Upper lobe of left lung (tissue), 6 donors: ENCODE measurements around the gene CNGB1. TPM values are rescaled to one million over a fixed set of nuclear protein-coding genes. Genes with fewer than 3 reads are reported as not detected.
A peak's percentile ranks its signal among the peaks of the same experiment; 100 is the strongest.

ENCODE experiments used
- ATAC-seq, 2 donors: fragments of 200-7000 bp; cut with Tn5 transposase; one replicate each; pipeline ENCODE4 v1.9.1; 2022; ENCODE audit warnings: mild to moderate bottlenecking in 2 of 2, moderate library complexity in 2 of 2; ENCODE audit not compliant: low FRiP score in 2 of 2
- DNase-seq, 2 donors: peaks; one replicate each; pipeline ENCODE4 v3.0.0-alpha.2; 2019 to 2020
- H3K27ac ChIP-seq, 4 donors: fragments of 200-600 bp; sonication (generic); one replicate each; pipeline ENCODE4 v1.5.1; 2016 to 2019
- H3K27me3 ChIP-seq, 4 donors: fragments of 200-600 bp; sonication (generic); one replicate each; pipeline ENCODE4 v1.5.1; 2017 to 2019
- H3K36me3 ChIP-seq, 4 donors: fragments of 200-600 bp; sonication (generic); one replicate each; pipeline ENCODE4 v1.5.1; 2016 to 2019
- H3K4me1 ChIP-seq, 4 donors: fragments of 200-600 bp; sonication (generic); one replicate each; pipeline ENCODE4 v1.5.1; 2018 to 2019
- H3K4me3 ChIP-seq, 4 donors: fragments of 200-600 bp; sonication (generic); one replicate each; pipeline ENCODE4 v1.5.1; 2017 to 2019; ENCODE audit warnings: mild to moderate bottlenecking in 2 of 4, moderate library complexity in 1 of 4
- H3K9me3 ChIP-seq, 4 donors: fragments of 200-600 bp; sonication (generic); one replicate each; pipeline ENCODE4 v1.5.1; 2018 to 2019
- EP300 ChIP-seq, 4 donors: sonication (generic); formaldehyde crosslinking; IDR thresholded peaks; one replicate each; pipeline ENCODE4 v1.5.1; 2017; ENCODE audit warnings: antibody characterized with exemption in 4 of 4, control low read depth in 2 of 4
- POLR2A ChIP-seq, 4 donors: fragments of 450-650 bp; IDR thresholded peaks; one replicate each; pipeline ENCODE4 v1.5.1; 2016 to 2017; ENCODE audit warnings: antibody characterized with exemption in 4 of 4, mild to moderate bottlenecking in 2 of 4
- POLR2AphosphoS5 ChIP-seq, 2 donors: sonication (generic); formaldehyde crosslinking; IDR thresholded peaks; one replicate each; pipeline ENCODE4 v1.5.1; 2017; ENCODE audit warnings: antibody characterized with exemption in 2 of 2
- WGBS, 2 donors: methylation state at CpG; one replicate each; pipeline ENCODE4 v1.1.5; 2017 to 2018; 5-methylcytosine and 5-hydroxymethylcytosine counted together
- total RNA-seq, 6 donors: library from RNA; depleted of rRNA in 4 of 6; stranded (reverse); fragments of >200 nt in 4 of 6; gene quantifications; one replicate each; pipeline versions ENCODE4 v1.1.0 to v1.2.1, GENCODE V29; 2016 to 2021
- TF ChIP-seq, protein P1 (sequence below), 6 experiments: fragments of 450-650 bp in 4 of 6; fragments of 200-600 bp in 2 of 6; sonication (generic) in 2 of 6; IDR thresholded peaks; one replicate each; pipeline ENCODE4 v1.5.1; 2016 to 2019; ENCODE audit warnings: antibody characterized with exemption in 6 of 6
- donor health status: DM: no; HTN: no; CAD: no; lungs with moderate emphysema.
- donor health status: DM: no; HTN: yes; CAD: no; lungs with severe emphysema.

The CNGB1 gene
- total RNA-seq, 6 donors from 2014 or later, result 0.06 to 0.39 TPM; not detected in 4

DNA sequence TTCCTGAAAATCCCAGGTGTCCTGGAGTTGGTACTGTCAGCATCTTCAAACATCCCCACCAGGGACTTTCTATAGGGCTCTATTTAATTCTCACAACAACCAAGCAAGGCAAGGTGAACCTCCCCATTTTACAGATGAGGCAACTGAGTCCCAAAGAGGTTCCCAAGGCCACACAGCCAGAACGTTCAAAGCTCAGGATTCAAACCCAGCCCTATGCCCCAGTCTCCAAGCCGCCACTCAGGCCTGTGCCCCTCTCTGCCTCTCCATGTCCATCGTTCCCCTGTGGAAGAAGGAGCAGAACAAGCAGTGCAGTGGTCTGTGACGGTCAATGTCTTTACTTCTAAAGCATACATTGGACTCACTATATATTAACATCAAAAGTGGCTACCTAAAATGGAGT is 23.4 kb upstream of the CNGB1 start:
- Histone ChIP-seq H3K4me1 (peaks cover 42 to 61% (median 50%) of the 10 kb centered on the region in 4 donors), H3K27me3 (no peaks in the 10 kb centered on the region), H3K9me3 (no peaks in the 10 kb centered on the region), H3K36me3 (peaks cover 13 to 41% (median 27%) of the 10 kb centered on the region in 4 donors), H3K27ac (peak overlapping the region in 3 of 4 donors; percentile 45 to 79 (median 77)), H3K4me3 (no peak overlapping the region)
- WGBS, 2 donors, result 91 to 92% methylated on average over 4 of the region's 4 CpGs
- ATAC-seq (no peak), DNase-seq (no peak)
- TF ChIP-seq POLR2A (IDR thresholded peaks at IDR 0.05), result no peak
- TF ChIP-seq, protein P1, sequence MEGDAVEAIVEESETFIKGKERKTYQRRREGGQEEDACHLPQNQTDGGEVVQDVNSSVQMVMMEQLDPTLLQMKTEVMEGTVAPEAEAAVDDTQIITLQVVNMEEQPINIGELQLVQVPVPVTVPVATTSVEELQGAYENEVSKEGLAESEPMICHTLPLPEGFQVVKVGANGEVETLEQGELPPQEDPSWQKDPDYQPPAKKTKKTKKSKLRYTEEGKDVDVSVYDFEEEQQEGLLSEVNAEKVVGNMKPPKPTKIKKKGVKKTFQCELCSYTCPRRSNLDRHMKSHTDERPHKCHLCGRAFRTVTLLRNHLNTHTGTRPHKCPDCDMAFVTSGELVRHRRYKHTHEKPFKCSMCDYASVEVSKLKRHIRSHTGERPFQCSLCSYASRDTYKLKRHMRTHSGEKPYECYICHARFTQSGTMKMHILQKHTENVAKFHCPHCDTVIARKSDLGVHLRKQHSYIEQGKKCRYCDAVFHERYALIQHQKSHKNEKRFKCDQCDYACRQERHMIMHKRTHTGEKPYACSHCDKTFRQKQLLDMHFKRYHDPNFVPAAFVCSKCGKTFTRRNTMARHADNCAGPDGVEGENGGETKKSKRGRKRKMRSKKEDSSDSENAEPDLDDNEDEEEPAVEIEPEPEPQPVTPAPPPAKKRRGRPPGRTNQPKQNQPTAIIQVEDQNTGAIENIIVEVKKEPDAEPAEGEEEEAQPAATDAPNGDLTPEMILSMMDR (IDR thresholded peaks at IDR 0.05), result no peak
- no peak for TF ChIP-seq EP300 (IDR thresholded peaks at IDR 0.05)
- no peak for TF ChIP-seq POLR2AphosphoS5 (IDR thresholded peaks at IDR 0.05)

DNA sequence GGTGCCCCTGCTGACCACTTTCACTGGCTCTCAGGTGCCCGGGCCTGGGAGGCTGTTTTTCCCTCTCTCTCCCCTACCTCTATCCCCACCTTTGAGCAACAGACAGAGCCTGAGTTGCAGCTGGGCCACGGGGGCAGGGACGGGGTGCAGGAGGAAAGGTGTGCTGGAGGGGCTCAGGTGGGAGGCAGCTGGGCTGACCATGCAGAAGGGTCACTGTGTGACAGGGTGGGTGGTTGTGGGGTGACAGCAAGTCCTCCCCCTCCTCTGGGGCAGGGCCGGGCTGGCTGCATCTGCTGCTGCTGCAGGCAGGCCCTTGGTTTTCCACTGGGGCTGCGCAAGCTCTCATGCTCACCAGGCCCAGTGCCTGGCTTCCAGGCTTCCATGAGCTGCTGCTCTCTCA is 23.0 kb upstream of the CNGB1 start:
- TF ChIP-seq, protein P1 (IDR thresholded peaks at IDR 0.05), result no peak
- TF ChIP-seq EP300 (IDR thresholded peaks at IDR 0.05), result no peak
- TF ChIP-seq POLR2A (IDR thresholded peaks at IDR 0.05), result no peak
- no peak for TF ChIP-seq POLR2AphosphoS5 (IDR thresholded peaks at IDR 0.05)
- no peak overlapping the region for H3K4me3 ChIP-seq
- H3K4me1 ChIP-seq, result peaks cover 37 to 57% (median 45%) of the 10 kb centered on the region in 4 donors
- peak overlapping the region; percentile 45 to 79 (median 70) for H3K27ac ChIP-seq
- 83 to 87% methylated on average over 3 to 5 of the region's 5 CpGs for WGBS, 2 donors
- H3K27me3 ChIP-seq, result no peaks in the 10 kb centered on the region
- no peaks in the 10 kb centered on the region for H3K9me3 ChIP-seq
- peak in 1 of 2 donors; percentile 45 for DNase-seq
- H3K36me3 ChIP-seq, result peaks cover 13 to 41% (median 27%) of the 10 kb centered on the region in 4 donors
- no peak for ATAC-seq

DNA sequence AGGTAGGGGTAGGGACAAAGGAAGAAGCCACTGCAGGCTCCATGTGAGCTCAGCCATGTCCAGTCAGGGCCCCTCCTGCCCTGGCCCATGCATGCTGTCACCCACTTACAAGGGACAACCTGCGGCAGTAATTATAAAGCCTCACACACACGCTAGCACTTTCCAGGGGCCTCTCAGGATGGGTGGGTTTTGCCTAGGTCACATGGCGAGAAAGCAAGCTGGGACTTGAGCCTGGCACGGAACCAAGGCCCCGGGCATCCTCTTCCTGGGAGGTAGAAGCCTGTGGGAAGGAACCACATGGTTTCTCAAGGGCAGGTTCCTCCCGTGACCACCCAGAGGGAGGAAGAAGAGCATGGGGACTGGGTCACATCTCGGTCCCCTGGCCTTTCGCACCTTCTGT is 22.5 kb upstream of the CNGB1 start:
- 51 to 56% methylated on average over 8 of the region's 8 CpGs for WGBS, 2 donors
- peaks cover 32 to 52% (median 41%) of the 10 kb centered on the region in 4 donors for H3K4me1 ChIP-seq

DNA sequence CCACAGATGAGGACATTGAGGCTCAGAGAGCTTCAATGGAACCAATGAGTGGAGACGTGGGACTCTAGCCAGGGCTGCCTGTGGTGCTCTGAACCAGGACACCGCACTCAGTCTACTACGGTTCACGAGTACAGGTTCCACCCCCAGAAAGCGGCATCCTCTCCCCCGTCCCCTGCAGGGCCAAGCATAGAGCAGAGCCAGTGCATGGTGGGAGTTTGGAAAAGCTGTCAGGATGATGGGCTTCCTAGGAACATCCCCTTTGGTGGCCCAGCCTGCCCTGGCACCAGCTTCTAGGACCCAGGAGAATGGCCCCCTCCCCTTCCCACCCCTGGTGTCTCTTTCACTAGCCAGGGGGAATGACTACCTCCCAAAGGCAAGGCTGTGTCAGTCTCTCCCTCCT is 21.2 kb upstream of the CNGB1 start:
- Histone ChIP-seq H3K27me3 (no peaks in the 10 kb centered on the region), H3K36me3 (peaks cover 9 to 30% (median 17%) of the 10 kb centered on the region in 4 donors), H3K27ac (peak overlapping the region; percentile 17 to 79 (median 70)), H3K4me3 (no peak overlapping the region), H3K9me3 (no peaks in the 10 kb centered on the region), H3K4me1 (peaks cover 24 to 39% (median 31%) of the 10 kb centered on the region in 4 donors)
- ATAC-seq (no peak), DNase-seq (no peak)
- 95 to 98% methylated on average over 6 of the region's 6 CpGs for WGBS, 2 donors
- TF ChIP-seq POLR2AphosphoS5 (IDR thresholded peaks at IDR 0.05), result no peak
- TF ChIP-seq, protein P1 (IDR thresholded peaks at IDR 0.05), result no peak
- TF ChIP-seq EP300 (IDR thresholded peaks at IDR 0.05), result no peak
- no peak for TF ChIP-seq POLR2A (IDR thresholded peaks at IDR 0.05)

More for the DNA sequence above, 22.5 kb upstream of the CNGB1 start:
- Histone ChIP-seq H3K36me3 (peaks cover 13 to 41% (median 27%) of the 10 kb centered on the region in 4 donors), H3K4me3 (no peak overlapping the region), H3K9me3 (no peaks in the 10 kb centered on the region), H3K27ac (peak overlapping the region; percentile 40 to 79 (median 70)), H3K27me3 (no peaks in the 10 kb centered on the region)
- TF ChIP-seq POLR2A (IDR thresholded peaks at IDR 0.05), result no peak
- TF ChIP-seq, protein P1 (IDR thresholded peaks at IDR 0.05), result no peak
- no peak for TF ChIP-seq POLR2AphosphoS5 (IDR thresholded peaks at IDR 0.05)
- TF ChIP-seq EP300 (IDR thresholded peaks at IDR 0.05), result no peak
- DNase-seq (no peak), ATAC-seq (peak in 1 of 2 donors; percentile 28)

DNA sequence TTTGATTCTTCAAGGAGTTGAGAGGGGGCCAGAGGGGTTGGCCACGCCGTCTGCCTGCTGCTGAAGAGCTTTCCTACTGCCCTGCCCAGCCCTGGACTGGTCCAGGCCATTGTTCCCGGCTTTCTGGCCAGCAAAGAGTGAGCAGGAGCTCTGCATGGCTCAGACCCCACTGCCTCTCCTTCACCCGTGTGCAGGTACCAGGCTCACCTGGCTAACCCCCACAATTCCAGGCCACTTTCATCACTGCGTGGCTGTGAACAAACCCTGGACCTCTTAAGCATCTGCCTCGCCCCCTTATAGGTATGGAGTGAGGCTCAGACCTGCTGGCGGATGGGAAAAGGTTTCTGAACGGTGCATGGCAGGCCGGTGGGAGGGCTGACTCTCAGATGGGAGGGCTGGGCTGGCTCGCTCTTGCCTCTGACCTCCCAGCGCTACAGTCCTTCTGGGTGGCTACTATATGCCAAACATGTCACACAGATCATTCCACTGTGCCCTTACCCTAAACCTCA is 20.7 kb upstream of the CNGB1 start:
- Histone ChIP-seq H3K4me1 (peaks cover 24 to 34% (median 31%) of the 10 kb centered on the region in 4 donors), H3K9me3 (no peaks in the 10 kb centered on the region), H3K27ac (peak overlapping the region in 1 of 4 donors; percentile 79), H3K4me3 (no peak overlapping the region), H3K27me3 (no peaks in the 10 kb centered on the region), H3K36me3 (peaks cover 5 to 26% (median 13%) of the 10 kb centered on the region in 4 donors)
- WGBS, 2 donors, result 79 to 86% methylated on average over 4 to 11 of the region's 11 CpGs
- ATAC-seq, result no peak
- DNase-seq, result no peak
- no peak for TF ChIP-seq EP300 (IDR thresholded peaks at IDR 0.05)
- TF ChIP-seq POLR2A (IDR thresholded peaks at IDR 0.05), result no peak
- TF ChIP-seq, protein P1 (IDR thresholded peaks at IDR 0.05), result no peak
- TF ChIP-seq POLR2AphosphoS5 (IDR thresholded peaks at IDR 0.05), result no peak
